ENCODE results near the gene WDSUB1. TPM values are rescaled to one million over a fixed set of nuclear protein-coding genes. Genes with fewer than 3 reads are reported as not detected.

Gene WDSUB1
- total RNA-seq, 1 experiment from 2014 or later = 7.7 TPM

- Histone ChIP-seq H3K27ac (ENCODE audit: low read length) (no peak overlapping the region), H3K27me3 (ENCODE audit: control insufficient read depth, insufficient read depth, low read length) (no peaks in the 10 kb centered on the region), H3K9me3 (ENCODE audit: control insufficient read depth, insufficient read depth, low read depth, low read length) (no peaks in the 10 kb centered on the region), H3K4me3 (ENCODE audit: low read depth in 2 of 2, low read length in 2 of 2) (no peak overlapping the region), H3K36me3 (ENCODE audit: control insufficient read depth, insufficient read depth, low read length) (peaks cover 14% of the 10 kb centered on the region), H3K4me1 (ENCODE audit: control insufficient read depth, insufficient read depth, low read length) (no peaks in the 10 kb centered on the region)
- intact Hi-C loops (cut with micrococcal nuclease; ENCODE audit: unreplicated experiment) (no loop called here), in situ Hi-C loops (cut with HindIII; ENCODE audit: low pct_unique_long_range_greater_than_20kb, low sequenced_read_pairs) (no loop called here)
- no TSS peak for BruUV-seq (replicated peaks)
- TF ChIP-seq POLR2AphosphoS5 (IDR thresholded peaks at IDR 0.05; ENCODE audit: low read depth, low read length) = no peak
- no peak for TF ChIP-seq TCF7L2 (IDR thresholded peaks at IDR 0.05; ENCODE audit: low read depth, low read length)
- no peak for TF ChIP-seq CTCF (IDR thresholded peaks at IDR 0.05)
- no peak for TF ChIP-seq REST (IDR thresholded peaks at IDR 0.05; ENCODE audit: insufficient read depth in 1 of 2, low read depth in 2 of 2, low read length in 1 of 2)
- no peak for TF ChIP-seq SIN3A (IDR thresholded peaks at IDR 0.05; ENCODE audit: borderline replicate concordance, insufficient read depth, low read depth, low read length)
- ChIA-PET POLR2A (no interaction called here), CTCF (no interaction called here)
- ATAC-seq = no peak
- DNase-seq (ENCODE audit: low read depth, low spot score) = no peak
Observed at GRCh38 chr2:159199761-159200465, 86.6 kb downstream of the WDSUB1 start.

- H3K9me3 ChIP-seq (ENCODE audit: control insufficient read depth, insufficient read depth, low read depth, low read length) = no peaks in the 10 kb centered on the region
- no peak overlapping the region for H3K27ac ChIP-seq (ENCODE audit: low read length)
- H3K4me1 ChIP-seq (ENCODE audit: control insufficient read depth, insufficient read depth, low read length) = no peaks in the 10 kb centered on the region
- POLR2A ChIA-PET = no interaction called here
- H3K27me3 ChIP-seq (ENCODE audit: control insufficient read depth, insufficient read depth, low read length) = no peaks in the 10 kb centered on the region
- CTCF ChIA-PET = interaction anchor here (0.6 kb wide), 1 partner anchor 1125 kb away, joined by 3 read pairs; no protein-coding TSS in a partner anchor
- intact Hi-C loops (cut with micrococcal nuclease; ENCODE audit: unreplicated experiment) = no loop called here
- no TSS peak for BruUV-seq (replicated peaks)
- TF ChIP-seq TCF7L2 (IDR thresholded peaks at IDR 0.05; ENCODE audit: low read depth, low read length) (no peak), POLR2AphosphoS5 (IDR thresholded peaks at IDR 0.05; ENCODE audit: low read depth, low read length) (no peak), CTCF (IDR thresholded peaks at IDR 0.05) (no peak), REST (IDR thresholded peaks at IDR 0.05; ENCODE audit: insufficient read depth in 1 of 2, low read depth in 2 of 2, low read length in 1 of 2) (no peak), SIN3A (IDR thresholded peaks at IDR 0.05; ENCODE audit: borderline replicate concordance, insufficient read depth, low read depth, low read length) (no peak)
- peaks cover 14% of the 10 kb centered on the region for H3K36me3 ChIP-seq (ENCODE audit: control insufficient read depth, insufficient read depth, low read length)
- H3K4me3 ChIP-seq (ENCODE audit: low read depth in 2 of 2, low read length in 2 of 2) = no peak overlapping the region
- in situ Hi-C loops (cut with HindIII; ENCODE audit: low pct_unique_long_range_greater_than_20kb, low sequenced_read_pairs) = no loop called here
- ATAC-seq = no peak
- no peak for DNase-seq (ENCODE audit: low read depth, low spot score)
Observed at GRCh38 chr2:159199236-159199635, 87.3 kb downstream of the WDSUB1 start.
